Gastroesophageal sphincter (tissue), 4 donors: ENCODE results near the gene PPIB. TPM values are rescaled to one million over a fixed set of nuclear protein-coding genes. Genes with fewer than 3 reads are reported as not detected.

Experiments used
- ATAC-seq: fragments of 150-250 bp; one replicate; pipeline ENCODE4 v1.9.1; 2016; ENCODE audit warnings: mild to moderate bottlenecking, moderate library complexity
- H3K27ac ChIP-seq, 4 donors: fragments of 200-600 bp; sonication (generic) in 3 of 4; 1 replicate in 3 of 4; 2 replicates in 1 of 4; pipeline ENCODE4 v1.5.1; 2016 to 2019
- H3K27me3 ChIP-seq: fragments of 200-600 bp; sonication (generic); one replicate; pipeline ENCODE4 v1.5.1; 2019
- H3K36me3 ChIP-seq, 2 donors: fragments of 200-600 bp; sonication (generic); one replicate each; pipeline ENCODE4 v1.5.1; 2019; ENCODE audit warnings: control low read depth in 1 of 2
- H3K4me1 ChIP-seq, 3 donors: fragments of 200-600 bp; sonication (generic); 1 replicate in 2 of 3; 2 replicates in 1 of 3; pipeline ENCODE4 v1.5.1; 2016 to 2019; ENCODE audit warnings: control low read depth in 2 of 3
- H3K4me3 ChIP-seq, 2 donors: fragments of 200-600 bp; sonication (generic); one replicate each; pipeline ENCODE4 v1.5.1; 2019; ENCODE audit warnings: mild to moderate bottlenecking in 1 of 2, moderate library complexity in 1 of 2
- H3K9me3 ChIP-seq, 3 donors: fragments of 200-600 bp; sonication (generic); one replicate each; pipeline ENCODE4 v1.5.1; 2017 to 2019; ENCODE audit warnings: control low read depth in 2 of 3
- EP300 ChIP-seq: sonication (generic); formaldehyde crosslinking; IDR thresholded peaks from one replicate; pipeline ENCODE4 v1.6.1; 2017; ENCODE audit warnings: antibody characterized with exemption, mild to moderate bottlenecking
- POLR2A ChIP-seq, 2 donors: fragments of 450-650 bp; IDR thresholded peaks; one replicate each; pipeline ENCODE4 v1.6.1; 2017; ENCODE audit warnings: antibody characterized with exemption in 2 of 2, mild to moderate bottlenecking in 2 of 2, moderate library complexity in 1 of 2
- POLR2AphosphoS5 ChIP-seq: sonication (generic); formaldehyde crosslinking; IDR thresholded peaks from one replicate; pipeline ENCODE4 v1.6.1; 2017; ENCODE audit warnings: antibody characterized with exemption
- WGBS, 2 donors: methylation state at CpG; one replicate each; pipeline ENCODE4 v1.1.5; 2018; ENCODE audit warnings: low coverage in 1 of 2; 5-methylcytosine and 5-hydroxymethylcytosine counted together
- total RNA-seq, 4 donors: library from RNA; depleted of rRNA; stranded (reverse); fragments of >200 nt; gene quantifications; one replicate each; pipeline ENCODE4 v1.1.0, GENCODE V29; 2016
- TF ChIP-seq, protein P1 (sequence below), 4 experiments: fragments of 200-600 bp in 2 of 4; fragments of 450-650 bp in 2 of 4; sonication (generic) in 1 of 4; IDR thresholded peaks; one replicate each; pipeline ENCODE4 v1.5.1; 2017 to 2019; ENCODE audit warnings: antibody characterized with exemption in 4 of 4, mild to moderate bottlenecking in 2 of 4, moderate library complexity in 2 of 4

Gene PPIB
- total RNA-seq, 4 donors from 2014 or later, result 151 to 257 (median 235) TPM

- Histone ChIP-seq H3K36me3 (peaks cover 0 to 61% of the 10 kb centered on the region in 2 donors), H3K4me1 (no peaks in the 10 kb centered on the region), H3K27ac (no peak overlapping the region), H3K4me3 (no peak overlapping the region), H3K9me3 (no peaks in the 10 kb centered on the region), H3K27me3 (no peaks in the 10 kb centered on the region)
- no peak for ATAC-seq
- TF ChIP-seq POLR2A (IDR thresholded peaks at IDR 0.05), result no peak
- no peak for TF ChIP-seq EP300
- TF ChIP-seq, protein P1, sequence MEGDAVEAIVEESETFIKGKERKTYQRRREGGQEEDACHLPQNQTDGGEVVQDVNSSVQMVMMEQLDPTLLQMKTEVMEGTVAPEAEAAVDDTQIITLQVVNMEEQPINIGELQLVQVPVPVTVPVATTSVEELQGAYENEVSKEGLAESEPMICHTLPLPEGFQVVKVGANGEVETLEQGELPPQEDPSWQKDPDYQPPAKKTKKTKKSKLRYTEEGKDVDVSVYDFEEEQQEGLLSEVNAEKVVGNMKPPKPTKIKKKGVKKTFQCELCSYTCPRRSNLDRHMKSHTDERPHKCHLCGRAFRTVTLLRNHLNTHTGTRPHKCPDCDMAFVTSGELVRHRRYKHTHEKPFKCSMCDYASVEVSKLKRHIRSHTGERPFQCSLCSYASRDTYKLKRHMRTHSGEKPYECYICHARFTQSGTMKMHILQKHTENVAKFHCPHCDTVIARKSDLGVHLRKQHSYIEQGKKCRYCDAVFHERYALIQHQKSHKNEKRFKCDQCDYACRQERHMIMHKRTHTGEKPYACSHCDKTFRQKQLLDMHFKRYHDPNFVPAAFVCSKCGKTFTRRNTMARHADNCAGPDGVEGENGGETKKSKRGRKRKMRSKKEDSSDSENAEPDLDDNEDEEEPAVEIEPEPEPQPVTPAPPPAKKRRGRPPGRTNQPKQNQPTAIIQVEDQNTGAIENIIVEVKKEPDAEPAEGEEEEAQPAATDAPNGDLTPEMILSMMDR (IDR thresholded peaks at IDR 0.05), result no peak
- no peak for TF ChIP-seq POLR2AphosphoS5
- 52 to 63% methylated on average over 1 of the region's 1 CpG for WGBS, 2 donors
These were observed 34.6 kb upstream of the PPIB start for GRCh38 chr15:64197425-64197824.

DNA sequence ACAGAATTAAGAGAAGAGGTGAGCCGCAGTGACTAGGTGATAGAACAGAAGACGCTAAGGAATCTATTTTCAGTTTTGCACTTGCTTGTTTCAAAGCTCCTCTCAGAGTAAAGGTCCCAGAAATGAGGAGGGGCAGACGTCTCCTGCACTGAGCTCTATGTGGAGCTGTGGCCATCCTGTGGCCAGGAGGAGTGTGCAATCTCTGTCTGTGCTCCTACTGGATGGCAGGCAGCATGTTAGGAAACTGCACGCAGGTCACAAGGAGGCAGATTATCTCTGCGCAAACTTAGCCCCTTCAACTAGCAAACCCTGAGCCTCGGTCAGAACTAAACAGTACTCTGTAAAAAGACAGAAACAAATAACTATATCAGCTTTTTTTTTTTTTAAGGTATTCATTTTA is 31.1 kb upstream of the PPIB start:
- no peaks in the 10 kb centered on the region for H3K27me3 ChIP-seq
- H3K36me3 ChIP-seq, result peaks cover 0 to 36% of the 10 kb centered on the region in 2 donors
- no peak for ATAC-seq
- TF ChIP-seq POLR2AphosphoS5 (no peak), EP300 (no peak), POLR2A (IDR thresholded peaks at IDR 0.05) (no peak)
- TF ChIP-seq, protein P1 (IDR thresholded peaks at IDR 0.05), result no peak
- H3K9me3 ChIP-seq, result no peaks in the 10 kb centered on the region
- WGBS, 2 donors, result 70 to 84% methylated on average over 2 to 6 of the region's 6 CpGs
- H3K27ac ChIP-seq, result no peak overlapping the region
- H3K4me3 ChIP-seq, result no peak overlapping the region
- no peaks in the 10 kb centered on the region for H3K4me1 ChIP-seq

GRCh38 chr15:64191971-64192830 is 29.4 kb upstream of the PPIB start:
- Histone ChIP-seq H3K36me3 (peaks cover 0 to 53% of the 10 kb centered on the region in 2 donors), H3K4me3 (no peak overlapping the region), H3K4me1 (no peaks in the 10 kb centered on the region), H3K27me3 (no peaks in the 10 kb centered on the region), H3K9me3 (no peaks in the 10 kb centered on the region), H3K27ac (no peak overlapping the region)
- no peak for ATAC-seq
- TF ChIP-seq EP300, result no peak
- TF ChIP-seq, protein P1 (IDR thresholded peaks at IDR 0.05), result no peak
- 94 to 96% methylated on average over 5 of the region's 5 CpGs for WGBS, 2 donors

GRCh38 chr15:64187396-64188191 is 24.8 kb upstream of the PPIB start:
- 92 to 93% methylated on average over 1 to 2 of the region's 2 CpGs for WGBS, 2 donors
- TF ChIP-seq, protein P1 (IDR thresholded peaks at IDR 0.05), result no peak
- TF ChIP-seq EP300, result no peak
- TF ChIP-seq POLR2AphosphoS5, result no peak
- no peak for TF ChIP-seq POLR2A (IDR thresholded peaks at IDR 0.05)

More at GRCh38 chr15:64187396-64188191, 24.8 kb upstream of the PPIB start:
- H3K9me3 ChIP-seq, result no peaks in the 10 kb centered on the region
- ATAC-seq, result no peak
- H3K36me3 ChIP-seq, result peaks cover 0 to 53% of the 10 kb centered on the region in 2 donors
- H3K27me3 ChIP-seq, result no peaks in the 10 kb centered on the region
- no peak overlapping the region for H3K27ac ChIP-seq
- H3K4me1 ChIP-seq, result no peaks in the 10 kb centered on the region
- no peak overlapping the region for H3K4me3 ChIP-seq
